ENCODE measurements around the gene PAFAH2.

Gene PAFAH2

DNA sequence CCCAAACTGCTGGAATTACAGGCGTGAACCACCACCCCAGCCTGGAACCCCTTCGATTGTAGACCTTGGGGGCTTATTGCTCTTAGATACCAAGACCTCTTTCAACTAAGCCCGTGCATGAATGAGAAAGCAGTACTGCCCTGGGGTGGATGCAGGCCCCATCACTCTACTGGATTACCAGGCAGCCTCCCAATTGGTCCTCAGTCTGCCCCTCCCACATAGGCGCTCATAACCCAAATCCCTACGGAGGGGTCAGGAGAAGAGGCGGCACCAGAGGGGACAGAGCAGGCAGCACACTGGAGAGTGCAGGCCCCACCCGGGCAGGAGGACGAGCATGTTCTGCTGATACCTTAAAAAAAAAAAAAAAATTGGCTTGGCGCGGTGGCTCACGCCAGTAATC is 79.2 kb downstream of the PAFAH2 start:
- 84 to 87% methylated on average over 11 of the region's 11 CpGs for WGBS, 2 experiments
- Histone ChIP-seq H3K4me1 (ENCODE audit: control insufficient read depth, insufficient read depth, low read length) (peaks cover 8% of the 10 kb centered on the region), H3K27me3 (ENCODE audit: control insufficient read depth, insufficient read depth, low read length, poor library complexity, severe bottlenecking) (peaks cover 19% of the 10 kb centered on the region), H3K36me3 (ENCODE audit: control insufficient read depth, insufficient read depth, low read length) (no peaks in the 10 kb centered on the region), H3K9me3 (ENCODE audit: control insufficient read depth, low read length) (no peaks in the 10 kb centered on the region), H3K4me3 (ENCODE audit: insufficient read depth, low read depth, low read length) (no peak overlapping the region), H3K27ac (ENCODE audit: insufficient read depth, low read depth, low read length, poor library complexity, severe bottlenecking) (no peak overlapping the region)

DNA sequence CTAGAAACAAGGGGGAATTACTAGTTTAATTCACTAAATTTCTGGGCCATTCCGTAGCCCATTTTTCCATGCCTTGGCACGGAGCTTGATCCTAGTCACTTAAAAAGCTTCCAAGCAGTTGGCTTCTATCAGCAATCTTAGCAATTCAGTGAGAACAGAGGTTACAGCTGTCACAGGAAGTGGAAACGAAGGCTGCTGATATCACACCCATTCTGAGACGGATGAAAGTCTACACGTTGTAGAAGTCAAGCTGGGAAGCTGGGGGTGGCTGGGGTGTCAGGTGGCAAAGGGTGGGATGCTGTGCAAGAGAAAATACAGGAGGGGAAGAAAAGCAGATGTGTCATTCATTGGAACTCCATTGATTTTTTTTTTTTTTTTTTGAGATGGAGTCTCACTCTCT is 79.9 kb downstream of the PAFAH2 start:
- Histone ChIP-seq H3K4me1 (ENCODE audit: control insufficient read depth, insufficient read depth, low read length) (peaks cover 3% of the 10 kb centered on the region), H3K4me3 (ENCODE audit: insufficient read depth, low read depth, low read length) (no peak overlapping the region), H3K36me3 (ENCODE audit: control insufficient read depth, insufficient read depth, low read length) (no peaks in the 10 kb centered on the region), H3K27me3 (ENCODE audit: control insufficient read depth, insufficient read depth, low read length, poor library complexity, severe bottlenecking) (peaks cover 13% of the 10 kb centered on the region), H3K9me3 (ENCODE audit: control insufficient read depth, low read length) (no peaks in the 10 kb centered on the region), H3K27ac (ENCODE audit: insufficient read depth, low read depth, low read length, poor library complexity, severe bottlenecking) (no peak overlapping the region)
- WGBS, 2 experiments: 64 to 68% methylated on average over 5 of the region's 5 CpGs

DNA sequence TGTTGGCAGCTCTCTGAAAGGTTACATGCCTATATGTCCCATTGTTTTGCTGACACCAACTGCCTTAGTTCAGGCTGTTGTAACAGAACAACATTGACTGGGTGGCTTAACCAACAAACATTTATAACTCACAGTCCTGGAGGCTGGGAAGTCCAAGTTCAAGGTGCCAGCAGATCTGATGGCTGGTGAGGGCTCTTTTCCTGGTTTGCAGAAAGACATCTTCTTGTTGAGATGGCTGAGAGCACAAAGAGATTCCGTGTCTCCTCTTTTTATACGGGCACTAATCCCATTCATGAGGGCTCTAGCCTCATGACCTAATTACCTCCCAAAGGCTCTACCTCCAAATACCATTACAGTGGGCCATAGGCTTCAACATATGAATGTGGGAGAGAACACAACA is 81.4 kb downstream of the PAFAH2 start:
- H3K36me3 ChIP-seq (ENCODE audit: control insufficient read depth, insufficient read depth, low read length): no peaks in the 10 kb centered on the region
- WGBS, 2 experiments: 83 to 100% methylated on average over 2 of the region's 2 CpGs
- H3K27me3 ChIP-seq (ENCODE audit: control insufficient read depth, insufficient read depth, low read length, poor library complexity, severe bottlenecking): no peaks in the 10 kb centered on the region
- H3K4me1 ChIP-seq (ENCODE audit: control insufficient read depth, insufficient read depth, low read length): no peaks in the 10 kb centered on the region
- no peaks in the 10 kb centered on the region for H3K9me3 ChIP-seq (ENCODE audit: control insufficient read depth, low read length)
- no peak overlapping the region for H3K4me3 ChIP-seq (ENCODE audit: insufficient read depth, low read depth, low read length)
- H3K27ac ChIP-seq (ENCODE audit: insufficient read depth, low read depth, low read length, poor library complexity, severe bottlenecking): no peak overlapping the region

DNA sequence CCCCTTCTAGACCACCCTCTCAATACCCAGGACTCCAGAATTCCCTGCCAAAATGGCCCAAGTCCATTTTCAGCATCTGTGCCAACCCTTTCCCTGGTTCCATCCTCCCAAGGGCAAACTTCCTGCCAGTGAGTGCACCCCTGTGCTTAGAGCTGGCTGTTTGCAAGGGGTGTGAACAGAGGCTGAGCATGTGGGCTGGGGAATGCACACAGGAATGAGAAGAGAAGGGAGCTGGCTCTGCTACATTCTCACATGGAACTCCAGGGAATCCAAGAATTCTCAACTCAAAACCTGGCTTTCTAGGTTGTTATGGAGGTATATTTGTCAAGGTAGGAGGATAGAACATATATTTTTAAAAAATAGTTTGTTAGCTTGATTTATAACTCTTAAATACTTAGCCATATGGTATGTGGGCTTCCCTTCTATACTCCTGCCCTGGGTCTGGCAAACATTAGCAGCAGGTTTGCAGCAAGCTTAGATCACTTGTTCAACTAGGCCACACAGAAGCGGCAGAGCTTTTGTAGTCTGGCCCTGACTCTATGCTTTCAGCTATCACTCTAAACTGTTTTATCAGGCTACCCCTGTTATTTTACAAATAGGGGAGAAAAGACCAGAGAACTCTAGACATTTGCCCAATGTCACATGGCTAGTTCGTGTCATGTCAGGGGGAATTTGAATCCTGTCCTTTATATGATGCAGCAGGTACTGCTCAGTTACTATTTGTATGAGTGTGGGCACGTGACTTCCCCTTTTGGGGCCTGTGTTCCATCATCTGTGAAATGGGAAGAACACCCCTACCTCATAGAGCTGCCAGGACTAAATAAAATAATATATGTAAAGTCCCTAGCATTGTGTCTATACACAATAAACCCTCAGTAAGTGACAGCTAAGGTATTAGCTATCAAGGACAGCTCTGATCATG is 83.5 kb downstream of the PAFAH2 start:
- 83 to 91% methylated on average over 2 to 3 of the region's 3 CpGs for WGBS, 2 experiments
- H3K9me3 ChIP-seq (ENCODE audit: control insufficient read depth, low read length): no peaks in the 10 kb centered on the region
- no peaks in the 10 kb centered on the region for H3K27me3 ChIP-seq (ENCODE audit: control insufficient read depth, insufficient read depth, low read length, poor library complexity, severe bottlenecking)
- no peaks in the 10 kb centered on the region for H3K36me3 ChIP-seq (ENCODE audit: control insufficient read depth, insufficient read depth, low read length)
- H3K27ac ChIP-seq (ENCODE audit: insufficient read depth, low read depth, low read length, poor library complexity, severe bottlenecking): no peak overlapping the region
- H3K4me1 ChIP-seq (ENCODE audit: control insufficient read depth, insufficient read depth, low read length): no peaks in the 10 kb centered on the region
- H3K4me3 ChIP-seq (ENCODE audit: insufficient read depth, low read depth, low read length): no peak overlapping the region

DNA sequence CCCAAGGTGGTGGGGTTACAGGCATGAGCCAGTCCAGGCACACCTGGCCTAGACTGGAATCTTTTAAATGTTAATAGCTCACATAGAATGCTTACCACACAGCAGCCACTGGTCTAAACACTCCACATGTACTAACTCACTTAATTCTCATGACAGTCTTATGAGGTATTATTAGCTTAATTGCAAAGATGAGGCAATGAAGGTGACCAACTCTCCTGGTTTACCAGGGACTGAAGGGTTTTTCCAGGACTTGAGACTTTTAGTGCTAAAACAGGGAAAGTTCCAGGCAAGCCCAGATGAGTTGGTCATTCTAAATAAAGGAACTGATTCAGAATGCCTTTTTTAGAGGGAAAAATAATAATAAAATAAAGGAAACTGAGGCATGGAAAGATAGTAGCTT is 84.7 kb downstream of the PAFAH2 start:
- no peak overlapping the region for H3K27ac ChIP-seq (ENCODE audit: insufficient read depth, low read depth, low read length, poor library complexity, severe bottlenecking)
- no peaks in the 10 kb centered on the region for H3K36me3 ChIP-seq (ENCODE audit: control insufficient read depth, insufficient read depth, low read length)
- no peaks in the 10 kb centered on the region for H3K27me3 ChIP-seq (ENCODE audit: control insufficient read depth, insufficient read depth, low read length, poor library complexity, severe bottlenecking)
- no peak overlapping the region for H3K4me3 ChIP-seq (ENCODE audit: insufficient read depth, low read depth, low read length)
- no peaks in the 10 kb centered on the region for H3K9me3 ChIP-seq (ENCODE audit: control insufficient read depth, low read length)
- no peaks in the 10 kb centered on the region for H3K4me1 ChIP-seq (ENCODE audit: control insufficient read depth, insufficient read depth, low read length)

DNA sequence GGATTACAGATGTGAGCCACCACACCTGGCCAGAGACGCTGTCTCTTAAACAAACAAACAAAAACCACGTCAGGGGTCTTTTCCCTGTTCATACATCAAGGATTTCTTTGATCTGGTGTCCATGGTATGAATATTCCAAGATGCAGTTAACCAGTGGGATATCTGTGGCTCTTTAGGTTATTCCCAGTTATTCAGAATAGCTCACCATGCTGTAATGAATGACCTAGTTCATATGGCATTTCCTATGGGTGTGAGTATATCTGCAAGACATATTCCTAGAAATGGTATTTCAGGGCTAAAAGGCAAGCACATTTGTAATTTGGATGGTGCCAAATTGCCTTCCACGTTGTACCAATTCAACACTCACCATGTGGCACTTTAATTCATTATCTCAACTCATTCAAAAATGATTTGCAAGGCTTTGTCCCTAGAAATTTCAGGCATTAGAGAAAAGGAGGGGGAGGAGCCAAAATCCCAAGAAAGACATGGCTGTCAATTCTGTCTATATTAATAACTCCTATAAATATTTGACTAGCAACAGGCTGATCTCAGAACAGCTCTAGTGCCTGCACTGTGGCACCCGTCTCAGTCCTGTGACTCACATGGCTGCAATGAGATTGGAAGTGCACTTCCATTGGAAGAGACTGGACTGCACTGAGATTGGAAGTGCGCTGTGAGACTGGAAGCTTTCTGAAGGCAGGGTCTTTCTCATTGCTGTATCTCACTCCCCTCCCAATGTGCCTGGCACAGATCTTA is 85.6 kb downstream of the PAFAH2 start:
- no peak overlapping the region for H3K27ac ChIP-seq (ENCODE audit: insufficient read depth, low read depth, low read length, poor library complexity, severe bottlenecking)
- H3K4me1 ChIP-seq (ENCODE audit: control insufficient read depth, insufficient read depth, low read length): peaks cover 1% of the 10 kb centered on the region
- WGBS, 2 experiments: 92 to 97% methylated on average over 5 of the region's 5 CpGs
- no peaks in the 10 kb centered on the region for H3K36me3 ChIP-seq (ENCODE audit: control insufficient read depth, insufficient read depth, low read length)
- H3K9me3 ChIP-seq (ENCODE audit: control insufficient read depth, low read length): no peaks in the 10 kb centered on the region
- no peaks in the 10 kb centered on the region for H3K27me3 ChIP-seq (ENCODE audit: control insufficient read depth, insufficient read depth, low read length, poor library complexity, severe bottlenecking)
- H3K4me3 ChIP-seq (ENCODE audit: insufficient read depth, low read depth, low read length): no peak overlapping the region

DNA sequence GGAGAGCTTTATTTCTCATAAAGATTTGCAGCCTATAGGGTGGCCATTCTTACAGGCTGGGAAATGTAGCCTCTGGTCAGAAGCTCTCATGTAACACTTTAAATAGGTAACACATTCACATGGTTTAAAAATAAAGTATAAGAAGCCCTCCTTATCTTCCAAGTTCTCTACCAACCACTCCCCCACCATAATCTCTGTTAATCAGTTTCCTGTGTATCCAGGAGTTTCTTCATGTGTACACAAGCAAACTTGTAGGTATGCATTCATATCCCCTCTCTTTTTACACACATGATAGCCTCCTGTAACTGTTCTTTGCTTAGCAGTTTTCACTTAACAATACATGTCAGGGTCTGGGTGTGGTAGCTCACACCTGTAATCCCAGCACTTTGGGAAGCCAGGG is 86.7 kb downstream of the PAFAH2 start:
- H3K27ac ChIP-seq (ENCODE audit: insufficient read depth, low read depth, low read length, poor library complexity, severe bottlenecking): no peak overlapping the region
- H3K36me3 ChIP-seq (ENCODE audit: control insufficient read depth, insufficient read depth, low read length): no peaks in the 10 kb centered on the region
- no peaks in the 10 kb centered on the region for H3K9me3 ChIP-seq (ENCODE audit: control insufficient read depth, low read length)
- H3K27me3 ChIP-seq (ENCODE audit: control insufficient read depth, insufficient read depth, low read length, poor library complexity, severe bottlenecking): no peaks in the 10 kb centered on the region
- peaks cover 10% of the 10 kb centered on the region for H3K4me1 ChIP-seq (ENCODE audit: control insufficient read depth, insufficient read depth, low read length)
- no peak overlapping the region for H3K4me3 ChIP-seq (ENCODE audit: insufficient read depth, low read depth, low read length)
